Esophagus muscularis mucosa (tissue), 4 donors: ENCODE data around the gene KLHL6. TPM values are rescaled to one million over a fixed set of nuclear protein-coding genes. Genes with fewer than 3 reads are reported as not detected.

Source experiments
- DNase-seq: peaks from one replicate; pipeline ENCODE4 v3.0.0-alpha.2; 2017; ENCODE audit errors: extremely low spot score
- H3K27ac ChIP-seq, 4 donors: fragments of 200-600 bp; sonication (generic); replicated peaks in 1 of 4; 1 replicate in 3 of 4; 2 replicates in 1 of 4; pipeline ENCODE4 v1.5.1; 2016 to 2019; ENCODE audit warnings: mild to moderate bottlenecking in 1 of 4
- H3K27me3 ChIP-seq, 4 donors: fragments of 200-600 bp; sonication (generic); one replicate each; pipeline versions ENCODE4 v1.5.1 to v1.6.0; 2016 to 2019
- H3K36me3 ChIP-seq, 4 donors: fragments of 200-600 bp; sonication (generic); one replicate each; pipeline ENCODE4 v1.5.1; 2016 to 2019
- H3K4me1 ChIP-seq, 4 donors: fragments of 200-600 bp; sonication (generic); one replicate each; pipeline ENCODE4 v1.5.1; 2016 to 2019
- H3K4me3 ChIP-seq, 4 donors: fragments of 200-600 bp; sonication (generic); 1 replicate in 2 of 4; 2 replicates in 2 of 4; pipeline ENCODE4 v1.5.1; 2016 to 2019; ENCODE audit warnings: mild to moderate bottlenecking in 4 of 4, moderate library complexity in 1 of 4
- H3K9me3 ChIP-seq, 4 donors: fragments of 200-600 bp; sonication (generic); 1 replicate in 3 of 4; 2 replicates in 1 of 4; pipeline ENCODE4 v1.5.1; 2016 to 2019
- EP300 ChIP-seq: sonication (generic); formaldehyde crosslinking; IDR thresholded peaks from one replicate; pipeline ENCODE4 v1.6.1; 2017; ENCODE audit warnings: antibody characterized with exemption
- POLR2A ChIP-seq: fragments of 450-650 bp; IDR thresholded peaks from one replicate; pipeline ENCODE4 v1.6.1; 2017; ENCODE audit warnings: antibody characterized with exemption, moderate library complexity, mild to moderate bottlenecking, low read depth
- POLR2AphosphoS5 ChIP-seq, 2 donors: sonication (generic); formaldehyde crosslinking; IDR thresholded peaks; one replicate each; pipeline ENCODE4 v1.6.1; 2017; ENCODE audit warnings: antibody characterized with exemption in 2 of 2
- WGBS: methylation state at CpG from one replicate; pipeline ENCODE4 v1.1.5; 2018; 5-methylcytosine and 5-hydroxymethylcytosine counted together
- intact Hi-C: fragments of 100-400 bp; cut with DNase I; formaldehyde crosslinking; loops from one replicate; pipeline ENCODE4 v1.15.1; 2023
- total RNA-seq, 4 donors: library from RNA; depleted of rRNA; stranded (reverse); fragments of >200 nt; gene quantifications; one replicate each; pipeline versions ENCODE4 v1.1.0 to v1.2.1, GENCODE V29; 2016
- TF ChIP-seq, protein P1 (sequence below), 3 experiments: fragments of 200-600 bp in 2 of 3; fragments of 450-650 bp in 1 of 3; sonication (generic) in 2 of 3; IDR thresholded peaks; one replicate each; pipeline ENCODE4 v1.5.1; 2017 to 2019; ENCODE audit warnings: antibody characterized with exemption in 3 of 3, mild to moderate bottlenecking in 2 of 3, moderate library complexity in 1 of 3

Gene KLHL6
- total RNA-seq, 4 donors from 2014 or later, result 0.71 to 4.1 (median 1.3) TPM

GRCh38 chr3:183487896-183488295 lies 67.6 kb downstream of the KLHL6 start:
- TF ChIP-seq POLR2A, result no peak
- no peak for TF ChIP-seq EP300
- TF ChIP-seq, protein P1, sequence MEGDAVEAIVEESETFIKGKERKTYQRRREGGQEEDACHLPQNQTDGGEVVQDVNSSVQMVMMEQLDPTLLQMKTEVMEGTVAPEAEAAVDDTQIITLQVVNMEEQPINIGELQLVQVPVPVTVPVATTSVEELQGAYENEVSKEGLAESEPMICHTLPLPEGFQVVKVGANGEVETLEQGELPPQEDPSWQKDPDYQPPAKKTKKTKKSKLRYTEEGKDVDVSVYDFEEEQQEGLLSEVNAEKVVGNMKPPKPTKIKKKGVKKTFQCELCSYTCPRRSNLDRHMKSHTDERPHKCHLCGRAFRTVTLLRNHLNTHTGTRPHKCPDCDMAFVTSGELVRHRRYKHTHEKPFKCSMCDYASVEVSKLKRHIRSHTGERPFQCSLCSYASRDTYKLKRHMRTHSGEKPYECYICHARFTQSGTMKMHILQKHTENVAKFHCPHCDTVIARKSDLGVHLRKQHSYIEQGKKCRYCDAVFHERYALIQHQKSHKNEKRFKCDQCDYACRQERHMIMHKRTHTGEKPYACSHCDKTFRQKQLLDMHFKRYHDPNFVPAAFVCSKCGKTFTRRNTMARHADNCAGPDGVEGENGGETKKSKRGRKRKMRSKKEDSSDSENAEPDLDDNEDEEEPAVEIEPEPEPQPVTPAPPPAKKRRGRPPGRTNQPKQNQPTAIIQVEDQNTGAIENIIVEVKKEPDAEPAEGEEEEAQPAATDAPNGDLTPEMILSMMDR (IDR thresholded peaks at IDR 0.05), result no peak
- TF ChIP-seq POLR2AphosphoS5 (IDR thresholded peaks at IDR 0.05), result no peak
- intact Hi-C loops, result no loop called here
- peaks cover 0 to 3% (median 0%) of the 10 kb centered on the region in 4 donors for H3K4me1 ChIP-seq
- no peaks in the 10 kb centered on the region for H3K27me3 ChIP-seq
- WGBS, result 88% methylated on average over 6 of the region's 6 CpGs
- H3K9me3 ChIP-seq, result no peaks in the 10 kb centered on the region
- no peak overlapping the region for H3K27ac ChIP-seq
- H3K36me3 ChIP-seq, result no peaks in the 10 kb centered on the region
- peak; percentile 39 for DNase-seq
- no peak overlapping the region for H3K4me3 ChIP-seq

- intact Hi-C loops, result no loop called here
- H3K36me3 ChIP-seq, result no peaks in the 10 kb centered on the region
- 81% methylated on average over 3 of the region's 4 CpGs for WGBS
Observed at GRCh38 chr3:183487016-183487415, 68.5 kb downstream of the KLHL6 start.

GRCh38 chr3:183486472-183486871 lies 69.0 kb downstream of the KLHL6 start:
- Histone ChIP-seq H3K4me3 (no peak overlapping the region), H3K27me3 (no peaks in the 10 kb centered on the region), H3K36me3 (no peaks in the 10 kb centered on the region), H3K4me1 (peaks cover 0 to 3% (median 0%) of the 10 kb centered on the region in 4 donors), H3K27ac (no peak overlapping the region), H3K9me3 (no peaks in the 10 kb centered on the region)
- no peak for TF ChIP-seq POLR2A
- TF ChIP-seq, protein P1 (IDR thresholded peaks at IDR 0.05), result no peak
- no peak for TF ChIP-seq POLR2AphosphoS5 (IDR thresholded peaks at IDR 0.05)
- no peak for TF ChIP-seq EP300
- intact Hi-C loops, result no loop called here
- 95% methylated on average over 6 of the region's 6 CpGs for WGBS
- DNase-seq, result peak; percentile 62

More at GRCh38 chr3:183487016-183487415, 68.5 kb downstream of the KLHL6 start:
- TF ChIP-seq, protein P1 (IDR thresholded peaks at IDR 0.05), result no peak
- TF ChIP-seq POLR2A (no peak), EP300 (no peak), POLR2AphosphoS5 (IDR thresholded peaks at IDR 0.05) (no peak)
- Histone ChIP-seq H3K4me1 (peaks cover 0 to 3% (median 0%) of the 10 kb centered on the region in 4 donors), H3K4me3 (no peak overlapping the region), H3K27ac (no peak overlapping the region), H3K9me3 (no peaks in the 10 kb centered on the region), H3K27me3 (no peaks in the 10 kb centered on the region)
- DNase-seq, result peak; percentile 57

GRCh38 chr3:183485585-183485984 lies 69.9 kb downstream of the KLHL6 start:
- DNase-seq, result peak; percentile 57
- no peak for TF ChIP-seq POLR2A
- no peak for TF ChIP-seq EP300
- no peak for TF ChIP-seq POLR2AphosphoS5 (IDR thresholded peaks at IDR 0.05)
- Histone ChIP-seq H3K4me3 (no peak overlapping the region), H3K27me3 (no peaks in the 10 kb centered on the region), H3K36me3 (no peaks in the 10 kb centered on the region), H3K27ac (no peak overlapping the region), H3K9me3 (no peaks in the 10 kb centered on the region), H3K4me1 (peaks cover 0 to 1% (median 0%) of the 10 kb centered on the region in 4 donors)
- intact Hi-C loops, result no loop called here
- WGBS, result 91% methylated on average over 6 of the region's 6 CpGs

DNA sequence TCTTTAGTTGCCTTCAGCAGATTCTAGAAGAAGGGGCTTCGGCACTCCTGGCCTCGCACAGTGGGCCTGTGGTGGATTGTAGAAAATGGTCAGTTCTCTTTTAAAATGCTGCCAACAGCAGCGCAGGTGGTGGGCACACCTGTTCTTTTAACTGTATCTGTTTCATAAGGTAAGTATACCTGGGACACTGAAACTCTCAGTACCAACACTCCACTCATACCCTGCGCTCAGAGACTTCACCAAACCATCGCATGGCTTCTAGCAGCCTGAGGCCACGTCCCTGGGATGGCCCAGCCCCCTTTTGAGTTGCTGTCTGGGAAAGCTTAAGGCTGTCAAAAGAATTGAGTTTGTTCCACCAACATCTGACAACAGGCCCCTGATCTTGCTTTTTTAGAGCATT lies 70.4 kb downstream of the KLHL6 start:
- Histone ChIP-seq H3K4me1 (no peaks in the 10 kb centered on the region), H3K27me3 (no peaks in the 10 kb centered on the region), H3K36me3 (no peaks in the 10 kb centered on the region), H3K4me3 (no peak overlapping the region), H3K27ac (no peak overlapping the region), H3K9me3 (no peaks in the 10 kb centered on the region)
- peak; percentile 17 for DNase-seq
- TF ChIP-seq, protein P1 (IDR thresholded peaks at IDR 0.05), result no peak
- TF ChIP-seq POLR2AphosphoS5 (IDR thresholded peaks at IDR 0.05) (no peak), EP300 (no peak), POLR2A (no peak)
- 91% methylated on average over 6 of the region's 6 CpGs for WGBS
- intact Hi-C loops, result no loop called here
